ENCODE results near the gene CDH18.

The CDH18 gene

GRCh38 chr5:19928562-19929421 lies 59.2 kb downstream of the CDH18 start:
- peak; percentile 38 for DNase-seq

GRCh38 chr5:19927919-19928318 lies 60.1 kb downstream of the CDH18 start:
- DNase-seq: no peak

GRCh38 chr5:19927170-19927569 lies 60.8 kb downstream of the CDH18 start:
- no peak for DNase-seq

GRCh38 chr5:19923742-19924141 lies 64.3 kb downstream of the CDH18 start:
- no peak for DNase-seq

- DNase-seq: no peak
These were observed 67.2 kb downstream of the CDH18 start for GRCh38 chr5:19920761-19921160.

GRCh38 chr5:19918780-19919179 lies 69.2 kb downstream of the CDH18 start:
- no peak for DNase-seq

- DNase-seq: no peak
These were observed 70.3 kb downstream of the CDH18 start for GRCh38 chr5:19917588-19918122.

GRCh38 chr5:19910136-19910535 lies 77.9 kb downstream of the CDH18 start:
- DNase-seq: no peak

- DNase-seq: no peak
These were observed 83.2 kb downstream of the CDH18 start for GRCh38 chr5:19904766-19905165.

- DNase-seq: no peak
These were observed 84.4 kb downstream of the CDH18 start for GRCh38 chr5:19903611-19904010.

- DNase-seq: no peak
These were observed 85.6 kb downstream of the CDH18 start for GRCh38 chr5:19902316-19902934.

GRCh38 chr5:19900269-19900668 lies 87.7 kb downstream of the CDH18 start:
- no peak for DNase-seq

- DNase-seq: no peak
These were observed 96.3 kb downstream of the CDH18 start for GRCh38 chr5:19891658-19892057.

- DNase-seq: no peak
These were observed 101.7 kb downstream of the CDH18 start for GRCh38 chr5:19886123-19886917.

GRCh38 chr5:19885040-19885824 lies 102.8 kb downstream of the CDH18 start:
- DNase-seq: no peak

GRCh38 chr5:19880859-19881436 lies 107.1 kb downstream of the CDH18 start:
- DNase-seq: no peak

GRCh38 chr5:19880458-19880857 lies 107.5 kb downstream of the CDH18 start:
- no peak for DNase-seq

- no peak for DNase-seq
These were observed 113.2 kb downstream of the CDH18 start for GRCh38 chr5:19874811-19875210.

- no peak for DNase-seq
These were observed 121.9 kb downstream of the CDH18 start for GRCh38 chr5:19866090-19866450.

- DNase-seq: no peak
These were observed 122.5 kb downstream of the CDH18 start for GRCh38 chr5:19865336-19866089.

- no peak for DNase-seq
These were observed 125.3 kb downstream of the CDH18 start for GRCh38 chr5:19862711-19863110.

All from inflammatory macrophage treated with lipopolysaccharide for 4 hours (primary cell).